NCI-H2171 treated with DMSO at 0.1 percent for 48 hours (cell line): ENCODE data around the gene KIT.
A peak's percentile ranks its signal among the peaks of the same experiment; 100 is the strongest.

ENCODE experiments used
- DNase-seq: peaks from one replicate; lab custom pipeline; 2025; lab: John Stamatoyannopoulos, UW

KIT gene

GRCh38 chr4:54745031-54745770 is 87.4 kb downstream of the KIT start:
- DNase-seq = no peak

GRCh38 chr4:54746218-54746617 is 88.5 kb downstream of the KIT start:
- no peak for DNase-seq

GRCh38 chr4:54750341-54750740 is 92.6 kb downstream of the KIT start:
- DNase-seq = no peak

GRCh38 chr4:54754394-54754793 is 96.6 kb downstream of the KIT start:
- no peak for DNase-seq

- DNase-seq = peak; percentile 89
Measured at GRCh38 chr4:54764476-54764875, 106.7 kb downstream of the KIT start.

- DNase-seq = no peak
Measured at GRCh38 chr4:54767376-54767775, 109.6 kb downstream of the KIT start.

- no peak for DNase-seq
Measured at GRCh38 chr4:54773022-54773421, 115.3 kb downstream of the KIT start.

- DNase-seq = no peak
Measured at GRCh38 chr4:54779036-54779435, 121.3 kb downstream of the KIT start.

- no peak for DNase-seq
Measured at GRCh38 chr4:54779476-54780148, 121.9 kb downstream of the KIT start.

- DNase-seq = no peak
Measured at GRCh38 chr4:54780149-54780495, 122.4 kb downstream of the KIT start.

- no peak for DNase-seq
Measured at GRCh38 chr4:54781756-54782155, 124.0 kb downstream of the KIT start.

- no peak for DNase-seq
Measured at GRCh38 chr4:54783402-54784110, 125.8 kb downstream of the KIT start.

GRCh38 chr4:54784161-54784671 is 126.5 kb downstream of the KIT start:
- no peak for DNase-seq
